T-cell (primary cell): ENCODE measurements around the gene BOLA3. TPM values are rescaled to one million over a fixed set of nuclear protein-coding genes. Genes with fewer than 3 reads are reported as not detected.
"Not testable (repeated sequence)": the region's sequence is repeated elsewhere in the genome, so short reads cannot be mapped to it uniquely, and the experiment has no call there.

Source experiments
- ATAC-seq, 4 experiments: fragments of 200-7000 bp in 3 of 4; fragments of 150-1000 bp in 1 of 4; cut with Tn5 transposase; replicated peaks in 1 of 4; 1 replicate in 3 of 4; 2 replicates in 1 of 4; pipeline ENCODE4 v1.10.0; 2021; ENCODE audit warnings: moderate library complexity in 3 of 4, mild to moderate bottlenecking in 2 of 4, moderate number of reproducible peaks in 1 of 4
- CTCF ChIA-PET, 2 donors: fragments of 300-600 bp; sonication (Branson Sonifier 250); formaldehyde crosslinking; loops; one replicate each; lab custom pipeline; 2022; ENCODE audit warnings: antibody characterized with exemption in 2 of 2; lab: Charles Lee
- POLR2A ChIA-PET, 2 donors: fragments of 300-600 bp; sonication (Branson Sonifier 250); formaldehyde crosslinking; loops; one replicate each; lab custom pipeline; 2022; ENCODE audit warnings: antibody characterized with exemption in 2 of 2; lab: Charles Lee
- DNase-seq, 35 experiments: peaks; one replicate each; pipeline versions ENCODE4 v3.0.0 to v3.0.0-alpha.2; 2013 to 2023
- H3K27ac ChIP-seq: one replicate; pipeline ENCODE4 v1.5.1; 2013; ENCODE audit warnings: low read length
- H3K27me3 ChIP-seq, 2 experiments: replicated peaks in 1 of 2; 1 replicate in 1 of 2; 2 replicates in 1 of 2; pipeline versions ENCODE4 v1.6.1 to v1.7.0; 2013; ENCODE audit warnings: low read length in 1 of 2, mixed read lengths in 1 of 2; ENCODE audit not compliant: control insufficient read depth in 2 of 2, insufficient read depth in 2 of 2; ENCODE audit errors: extremely low read depth in 1 of 2
- H3K36me3 ChIP-seq, 2 donors: 1 replicate in 1 of 2; 2 replicates in 1 of 2; pipeline versions ENCODE4 v1.6.1 to v1.7.0; 2013; ENCODE audit warnings: low read length in 1 of 2; ENCODE audit not compliant: control insufficient read depth in 2 of 2, insufficient read depth in 1 of 2; ENCODE audit errors: extremely low read depth in 1 of 2
- H3K4me1 ChIP-seq, 2 experiments: 1 replicate in 1 of 2; 2 replicates in 1 of 2; pipeline versions ENCODE4 v1.6.1 to v1.7.0; 2013; ENCODE audit warnings: low read length in 2 of 2, mixed read lengths in 1 of 2; ENCODE audit not compliant: insufficient read depth in 2 of 2, control insufficient read depth in 1 of 2; ENCODE audit errors: extremely low read depth in 1 of 2
- H3K4me3 ChIP-seq, 2 donors: 1 replicate in 1 of 2; 2 replicates in 1 of 2; pipeline versions ENCODE4 v1.5.1 to v1.7.0; 2013; ENCODE audit warnings: mild to moderate bottlenecking in 2 of 2, low read length in 1 of 2, moderate library complexity in 1 of 2; ENCODE audit not compliant: control insufficient read depth in 1 of 2; ENCODE audit errors: extremely low read depth in 1 of 2
- H3K9me3 ChIP-seq: 2 replicates; pipeline ENCODE4 v1.7.0; 2013
- H3K27ac Mint-ChIP-seq, 2 donors: one replicate each; pipeline ENCODE4 v1.8.0; 2020 to 2021; ENCODE audit warnings: mild to moderate bottlenecking in 2 of 2, mixed read lengths in 2 of 2
- H3K27me3 Mint-ChIP-seq, 2 donors: one replicate each; pipeline ENCODE4 v1.8.0; 2021 to 2022; ENCODE audit warnings: mixed read lengths in 2 of 2
- H3K36me3 Mint-ChIP-seq: one replicate; pipeline ENCODE4 v1.8.0; 2021; ENCODE audit warnings: mixed read lengths
- H3K4me1 Mint-ChIP-seq, 3 donors: one replicate each; pipeline ENCODE4 v1.8.0; 2020 to 2022; ENCODE audit warnings: mixed read lengths in 3 of 3, mild to moderate bottlenecking in 1 of 3
- H3K4me3 Mint-ChIP-seq, 3 donors: one replicate each; pipeline ENCODE4 v1.8.0; 2020 to 2022; ENCODE audit warnings: mild to moderate bottlenecking in 3 of 3, mixed read lengths in 3 of 3, moderate library complexity in 3 of 3
- H3K9me3 Mint-ChIP-seq, 3 donors: one replicate each; pipeline ENCODE4 v1.8.0; 2020 to 2022; ENCODE audit warnings: mixed read lengths in 3 of 3
- WGBS: methylation state at CpG from one replicate; pipeline ENCODE4 v1.1.5; 2013; ENCODE audit warnings: missing lambda C conversion rate; ENCODE audit not compliant: insufficient coverage; 5-methylcytosine and 5-hydroxymethylcytosine counted together
- total RNA-seq, 35 experiments: library from RNA in 6 of 35; stranded (reverse) in 6 of 35; fragments of 120-200 nt in 1 of 35; gene quantifications; one replicate each; pipeline versions ENCODE4 v1.2.1 to v1.2.4 and lab custom pipeline; 2013 to 2026

Gene BOLA3
- total RNA-seq, 5 donors from 2014 or later (not counting 1 experiment from before 2014, with no cell fraction given), result 13.7 to 16.0 (median 15.5) TPM

GRCh38 chr2:74188018-74188601 lies 40.4 kb upstream of the BOLA3 start:
- no peaks in the 10 kb centered on the region for H3K9me3 Mint-ChIP-seq
- Histone ChIP-seq H3K4me3 (no peak overlapping the region), H3K27ac (no peak overlapping the region), H3K36me3 (no peaks in the 10 kb centered on the region), H3K9me3 (no peaks in the 10 kb centered on the region), H3K4me1 (peaks cover 0 to 4% of the 10 kb centered on the region in 2 experiments), H3K27me3 (no peaks in the 10 kb centered on the region)
- no peaks in the 10 kb centered on the region for H3K36me3 Mint-ChIP-seq
- WGBS, result 95% methylated on average over 6 of the region's 6 CpGs
- peaks cover 0 to 1% of the 10 kb centered on the region in 2 donors for H3K27me3 Mint-ChIP-seq
- H3K4me1 Mint-ChIP-seq, result peaks cover 0 to 6% (median 3%) of the 10 kb centered on the region in 3 donors
- ChIA-PET CTCF (no interaction called here), POLR2A (no interaction called here)
- H3K4me3 Mint-ChIP-seq, result no peak overlapping the region
- DNase-seq (no peak), ATAC-seq (no peak)
- H3K27ac Mint-ChIP-seq, result no peak overlapping the region

DNA sequence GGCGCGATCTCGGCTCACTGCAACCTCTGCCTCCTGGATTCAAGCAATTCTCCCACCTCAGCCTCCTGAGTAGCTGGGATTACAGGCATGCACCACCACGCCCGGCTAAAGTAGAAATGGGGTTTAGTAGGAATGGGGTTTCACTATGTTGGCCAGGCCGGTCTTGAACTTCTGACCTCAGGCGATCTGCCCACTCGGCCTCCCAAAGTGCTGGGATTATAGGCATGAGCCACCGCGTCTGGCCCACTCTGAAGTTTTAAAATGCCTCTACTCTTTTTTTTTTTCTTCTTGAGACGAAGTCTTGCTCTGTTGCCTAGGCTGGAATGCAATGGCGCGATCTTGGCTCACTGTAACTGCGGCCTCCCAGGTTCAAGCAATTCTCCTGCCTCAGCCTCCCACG lies 39.0 kb upstream of the BOLA3 start:
- CTCF ChIA-PET, result interaction anchor here in 1 of 2 donors (0.7 kb wide), 1 partner anchor 335 kb away, joined by 3 read pairs; no protein-coding TSS in a partner anchor
- DNase-seq, H3K4me3 Mint-ChIP-seq, H3K9me3 ChIP-seq, H3K27me3 ChIP-seq, H3K9me3 Mint-ChIP-seq, H3K36me3 ChIP-seq, ATAC-seq, H3K27ac Mint-ChIP-seq, H3K27me3 Mint-ChIP-seq, H3K4me1 ChIP-seq, H3K27ac ChIP-seq, H3K36me3 Mint-ChIP-seq, H3K4me1 Mint-ChIP-seq, H3K4me3 ChIP-seq, POLR2A ChIA-PET: not testable (repeated sequence)
- no CpG with 5 or more reads among the region's 15 CpGs for WGBS

DNA sequence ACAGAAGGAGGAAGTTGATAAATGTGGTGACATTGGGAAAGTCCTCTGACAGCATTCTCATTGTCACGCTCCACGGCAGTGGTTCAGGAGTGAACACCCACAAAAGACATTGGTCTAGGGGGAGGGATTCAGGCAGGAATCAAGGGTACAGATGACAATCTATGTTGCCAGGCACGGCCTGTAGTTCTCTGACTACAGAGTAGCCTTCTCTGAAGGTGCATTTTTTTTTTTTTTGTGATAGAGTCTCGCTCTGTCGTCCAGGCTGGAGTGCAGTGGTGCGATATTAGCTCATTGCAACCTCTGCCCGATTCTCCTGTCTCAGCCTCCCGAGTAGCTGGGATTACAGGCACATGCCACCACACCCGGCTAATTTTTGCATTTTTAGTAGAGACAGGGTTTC lies 38.3 kb upstream of the BOLA3 start:
- H3K9me3 Mint-ChIP-seq, result no peaks in the 10 kb centered on the region
- DNase-seq, result peak in 20 of 35 experiments; percentile 13 to 72 (median 25)

DNA sequence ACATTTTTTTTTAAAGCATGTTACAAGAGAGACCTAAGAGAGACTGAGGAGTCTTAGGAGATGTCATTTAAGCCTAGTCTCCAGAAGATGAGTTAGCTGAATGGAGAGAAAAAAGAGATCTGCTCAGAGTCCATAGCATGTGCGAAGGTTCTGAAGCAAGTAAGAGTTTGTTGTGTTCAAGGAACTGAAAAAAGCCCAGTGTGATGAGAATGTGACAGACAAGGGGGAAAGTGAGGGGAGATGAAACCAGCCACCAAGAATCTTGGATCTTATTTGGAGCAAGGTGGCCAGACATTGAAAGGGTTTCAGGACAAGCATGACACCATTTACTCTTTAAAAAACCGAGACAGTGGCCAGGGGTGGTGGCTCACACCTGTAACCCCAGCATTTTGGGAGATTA lies 36.2 kb upstream of the BOLA3 start:
- Histone ChIP-seq H3K4me1 (peaks cover 0 to 11% of the 10 kb centered on the region in 2 experiments), H3K4me3 (no peak overlapping the region), H3K36me3 (no peaks in the 10 kb centered on the region), H3K27me3 (no peaks in the 10 kb centered on the region), H3K9me3 (no peaks in the 10 kb centered on the region), H3K27ac (no peak overlapping the region)
- Mint-ChIP-seq H3K27me3 (no peaks in the 10 kb centered on the region), H3K36me3 (no peaks in the 10 kb centered on the region), H3K4me3 (no peak overlapping the region), H3K9me3 (no peaks in the 10 kb centered on the region), H3K4me1 (peaks cover 6 to 12% (median 6%) of the 10 kb centered on the region in 3 donors), H3K27ac (no peak overlapping the region)
- CTCF ChIA-PET, result interaction anchor here in 1 of 2 donors (0.5 to 0.9 kb wide), 2 partner anchors 29 to 166 kb away, joined by 3 to 5 read pairs; no protein-coding TSS in a partner anchor
- WGBS, result 94% methylated on average over 2 of the region's 2 CpGs
- POLR2A ChIA-PET, result interaction anchor here in 1 of 2 donors (0.5 kb wide), 1 partner anchor 34 kb away, joined by 4 read pairs; no protein-coding TSS in a partner anchor
- DNase-seq (no peak), ATAC-seq (no peak)

More for the DNA sequence above, 38.3 kb upstream of the BOLA3 start:
- Histone ChIP-seq H3K4me3 (no peak overlapping the region), H3K4me1 (peaks cover 0 to 4% of the 10 kb centered on the region in 2 experiments), H3K9me3 (no peaks in the 10 kb centered on the region), H3K27ac (no peak overlapping the region), H3K27me3 (no peaks in the 10 kb centered on the region), H3K36me3 (no peaks in the 10 kb centered on the region)
- H3K27ac Mint-ChIP-seq, result no peak overlapping the region
- ChIA-PET CTCF (no interaction called here), POLR2A (interaction anchor here in 1 of 2 donors (0.6 kb wide), 1 partner anchor 166 kb away, joined by 9 read pairs; no protein-coding TSS in a partner anchor)
- H3K4me1 Mint-ChIP-seq, result peaks cover 0 to 8% (median 3%) of the 10 kb centered on the region in 3 donors
- 54% methylated on average over 8 of the region's 9 CpGs for WGBS
- ATAC-seq, result peak in 2 of 4 experiments; percentile 27 to 97
- H3K36me3 Mint-ChIP-seq, result no peaks in the 10 kb centered on the region
- peaks cover 0 to 1% of the 10 kb centered on the region in 2 donors for H3K27me3 Mint-ChIP-seq
- H3K4me3 Mint-ChIP-seq, result no peak overlapping the region

DNA sequence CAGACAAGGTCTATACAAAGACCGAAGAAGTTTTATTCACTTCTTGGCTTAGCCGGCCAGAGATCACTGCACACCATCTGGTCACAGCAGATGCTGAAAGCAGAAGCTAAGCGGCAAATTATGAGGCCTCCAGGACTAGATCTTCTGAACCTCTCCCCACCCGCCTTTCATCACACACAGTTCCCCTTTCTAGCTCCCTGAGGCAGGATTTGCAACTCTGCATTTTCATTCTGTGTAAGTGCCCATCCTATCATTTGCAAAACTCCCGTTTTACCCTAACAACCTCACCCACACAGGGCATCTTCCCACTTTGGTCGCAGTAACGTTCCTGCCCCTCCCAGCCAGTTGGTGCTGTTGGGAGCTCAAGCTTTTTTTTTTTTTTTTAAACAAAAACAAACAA lies 34.0 kb upstream of the BOLA3 start:
- H3K9me3 ChIP-seq, result no peaks in the 10 kb centered on the region
- Mint-ChIP-seq H3K4me1 (peaks cover 13 to 18% (median 17%) of the 10 kb centered on the region in 3 donors), H3K27ac (no peak overlapping the region), H3K4me3 (no peak overlapping the region), H3K9me3 (no peaks in the 10 kb centered on the region), H3K27me3 (no peaks in the 10 kb centered on the region), H3K36me3 (peaks cover 2% of the 10 kb centered on the region)
- H3K27me3 ChIP-seq, result no peaks in the 10 kb centered on the region
- H3K4me1 ChIP-seq, result peaks cover 4 to 16% of the 10 kb centered on the region in 2 experiments
- POLR2A ChIA-PET, result interaction anchor here (0.5 to 0.6 kb wide), 3 partner anchors 10 to 292 kb away, joined by 3 to 4 read pairs (median 3); no protein-coding TSS in a partner anchor
- H3K27ac ChIP-seq, result no peak overlapping the region
- WGBS, result 37% methylated on average over 5 of the region's 7 CpGs
- peak in 3 of 35 experiments; percentile 10 to 55 (median 21) for DNase-seq
- H3K4me3 ChIP-seq, result no peak overlapping the region
- no peak for ATAC-seq
- no peaks in the 10 kb centered on the region for H3K36me3 ChIP-seq
- CTCF ChIA-PET, result interaction anchor here in 1 of 2 donors (0.6 to 0.9 kb wide), 3 partner anchors 24 to 758 kb away, joined by 3 to 4 read pairs (median 3); no protein-coding TSS in a partner anchor

DNA sequence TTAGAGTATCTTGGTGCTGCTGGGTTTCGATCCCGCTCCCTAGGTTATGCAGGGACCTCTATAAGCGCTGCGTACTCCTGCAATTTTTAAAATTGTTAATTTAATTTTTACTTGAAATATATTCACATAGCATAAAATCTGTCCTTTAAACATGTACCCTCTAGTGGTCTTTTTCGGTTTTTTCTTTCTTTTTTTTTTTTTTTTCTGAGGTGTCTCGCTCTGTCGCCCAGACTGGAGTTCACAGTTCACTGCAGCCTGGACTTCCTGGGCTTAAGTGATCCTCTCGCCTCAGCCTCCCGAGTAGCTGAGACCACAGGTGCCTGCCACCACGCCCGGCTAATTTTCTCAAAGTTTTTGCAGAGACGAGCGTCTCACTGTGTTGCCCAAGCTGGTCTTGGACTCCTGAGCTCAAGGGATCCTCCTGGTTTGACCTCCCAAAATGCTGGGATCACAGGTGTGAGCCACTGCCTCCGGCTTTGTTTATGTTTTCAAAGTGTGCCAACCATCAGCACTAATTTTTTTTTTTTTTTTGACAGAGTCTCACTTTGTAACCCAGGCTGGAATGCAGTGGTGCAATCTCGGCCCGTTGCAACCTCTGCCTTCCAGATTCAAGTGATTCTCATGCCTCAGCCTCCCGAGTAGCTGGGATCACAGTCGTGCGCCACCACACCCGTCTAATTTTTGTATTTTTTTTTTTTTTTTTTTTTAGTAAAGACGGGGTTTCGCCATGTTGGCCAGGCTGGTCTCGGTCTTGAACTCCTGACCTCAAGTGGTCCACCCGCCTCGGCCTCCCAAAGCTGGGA lies 31.6 kb upstream of the BOLA3 start:
- Mint-ChIP-seq H3K27ac (peak overlapping the region; percentile 87 to 95), H3K36me3 (peaks cover 3% of the 10 kb centered on the region), H3K27me3 (no peaks in the 10 kb centered on the region), H3K9me3 (no peaks in the 10 kb centered on the region), H3K4me3 (peak overlapping the region; percentile 85 to 89 (median 88)), H3K4me1 (peaks cover 32 to 42% (median 35%) of the 10 kb centered on the region in 3 donors)
- peaks cover 0 to 3% of the 10 kb centered on the region in 2 donors for H3K36me3 ChIP-seq
- ChIA-PET POLR2A (interaction anchor here (0.6 to 1.4 kb wide), 14 partner anchors 10 to 879 kb away, joined by 3 to 8 read pairs (median 4); partner anchors contain the start of gene STAMBP (in 2 of the 2)), CTCF (interaction anchor here (0.7 to 2.6 kb wide), 24 partner anchors 12 to 774 kb away, joined by 3 to 27 read pairs (median 5); partner anchors contain the start of genes MTHFD2 (in 1 of the 2), STAMBP (in 1 of the 2) and TPRKB (in 1 of the 2))
- H3K27me3 ChIP-seq, result no peaks in the 10 kb centered on the region
- H3K27ac ChIP-seq, result peak overlapping the region; percentile 49
- peak in 2 of 4 experiments; percentile 7 to 39 for ATAC-seq
- DNase-seq, result peak in 2 of 35 experiments; percentile 1 to 9
- H3K9me3 ChIP-seq, result no peaks in the 10 kb centered on the region
- 32% methylated on average over 11 of the region's 25 CpGs for WGBS
- H3K4me1 ChIP-seq, result peaks cover 15 to 26% of the 10 kb centered on the region in 2 experiments
- peak overlapping the region; percentile 76 to 89 for H3K4me3 ChIP-seq
